SK-N-SH treated with all-trans-retinoic acid at 6 μM for 48 hours (cell line): ENCODE results near the gene PTPN13.

Experiments
- ATAC-seq: fragments of 200-7000 bp; cut with Tn5 transposase; 3 replicates; pipeline ENCODE4 v1.9.1; 2020; ENCODE audit warnings: mild to moderate bottlenecking, moderate library complexity
- ARNTL ChIP-seq: fragments of 450-650 bp; formaldehyde crosslinking; IDR thresholded peaks from 2 replicates; pipeline ENCODE4 v1.5.0; 2020; ENCODE audit warnings: low read depth, mild to moderate bottlenecking, moderate library complexity, borderline replicate concordance
- BACH2 ChIP-seq: fragments of 250-450 bp; sonication (Bioruptor Pico); IDR thresholded peaks from 2 replicates; pipeline ENCODE4 v1.9.0; 2021; ENCODE audit warnings: mild to moderate bottlenecking, borderline replicate concordance
- CSDC2 ChIP-seq: fragments of 250-450 bp; sonication (Bioruptor Pico); IDR thresholded peaks from 2 replicates; pipeline ENCODE4 v1.5.0; 2020; ENCODE audit warnings: mild to moderate bottlenecking, moderate library complexity
- ESRRG ChIP-seq: fragments of 250-450 bp; sonication (Bioruptor Pico); IDR thresholded peaks from 2 replicates; pipeline ENCODE4 v1.6.1; 2021; ENCODE audit warnings: mild to moderate bottlenecking
- ISL1 ChIP-seq: fragments of 250-450 bp; sonication (Bioruptor Pico); IDR thresholded peaks from 2 replicates; pipeline ENCODE4 v2.1.2; 2022; ENCODE audit warnings: mild to moderate bottlenecking, moderate library complexity
- OSR1 ChIP-seq: fragments of 250-450 bp; sonication (Bioruptor Pico); IDR thresholded peaks from 2 replicates; pipeline ENCODE4 v1.8.0; 2022; ENCODE audit warnings: moderate library complexity, mild to moderate bottlenecking, inconsistent platforms
- PPARA ChIP-seq: fragments of 250-450 bp; sonication (Bioruptor Pico); IDR thresholded peaks from 2 replicates; pipeline ENCODE4 v1.5.0; 2020; ENCODE audit warnings: mild to moderate bottlenecking, borderline replicate concordance
- TCF4 ChIP-seq: fragments of 250-450 bp; sonication (Bioruptor Pico); IDR thresholded peaks from 2 replicates; pipeline ENCODE4 v1.8.0; 2021; ENCODE audit warnings: mild to moderate bottlenecking, moderate library complexity, borderline replicate concordance
- TOX ChIP-seq: fragments of 250-450 bp; sonication (Bioruptor Pico); IDR thresholded peaks from 2 replicates; pipeline ENCODE4 v1.8.0; 2021; ENCODE audit warnings: mild to moderate bottlenecking, moderate library complexity, borderline replicate concordance
- ZC3H10 ChIP-seq: fragments of 250-450 bp; sonication (Bioruptor Pico); IDR thresholded peaks from 2 replicates; pipeline ENCODE4 v1.5.1; 2021; ENCODE audit warnings: mild to moderate bottlenecking, moderate library complexity
- ZFP3 ChIP-seq: fragments of 250-450 bp; sonication (Bioruptor Pico); IDR thresholded peaks from 2 replicates; pipeline ENCODE4 v1.5.0; 2020; ENCODE audit warnings: mild to moderate bottlenecking, moderate library complexity
- ZFP30 ChIP-seq: fragments of 450-650 bp; formaldehyde crosslinking; IDR thresholded peaks from 2 replicates; pipeline ENCODE4 v1.5.0; 2022; ENCODE audit warnings: mild to moderate bottlenecking, moderate library complexity
- ZNF565 ChIP-seq: fragments of 450-650 bp; formaldehyde crosslinking; conservative IDR thresholded peaks from 2 replicates; pipeline ENCODE4 v1.5.0; 2020; ENCODE audit warnings: low read depth, mild to moderate bottlenecking, moderate library complexity
- ZNF70 ChIP-seq: fragments of 450-650 bp; formaldehyde crosslinking; IDR thresholded peaks from 2 replicates; pipeline ENCODE4 v1.5.0; 2020; ENCODE audit warnings: mild to moderate bottlenecking, moderate library complexity
- ZNF8 ChIP-seq: fragments of 450-650 bp; formaldehyde crosslinking; IDR thresholded peaks from 2 replicates; pipeline ENCODE4 v1.5.0; 2020; ENCODE audit warnings: mild to moderate bottlenecking, moderate library complexity
- TF ChIP-seq, protein P1 (sequence below): fragments of 250-450 bp; sonication (Bioruptor Pico); IDR thresholded peaks from 2 replicates; pipeline ENCODE4 v1.8.0; 2020; ENCODE audit warnings: mild to moderate bottlenecking, moderate library complexity, borderline replicate concordance
- TF ChIP-seq, protein P2 (sequence below): fragments of 250-450 bp; sonication (Bioruptor Pico); IDR thresholded peaks from 2 replicates; pipeline ENCODE4 v1.8.0; 2021; ENCODE audit warnings: low read depth, mild to moderate bottlenecking, moderate library complexity, borderline replicate concordance
- TF ChIP-seq, protein P3 (sequence below): fragments of 250-450 bp; sonication (Bioruptor Pico); IDR thresholded peaks from 2 replicates; pipeline ENCODE4 v1.5.1; 2020; ENCODE audit warnings: low read depth, mild to moderate bottlenecking, moderate library complexity
- TF ChIP-seq, protein P4 (sequence below): fragments of 250-450 bp; sonication (Bioruptor Pico); IDR thresholded peaks from 2 replicates; pipeline ENCODE4 v1.5.1; 2021; ENCODE audit warnings: mild to moderate bottlenecking, moderate library complexity

Gene PTPN13

DNA sequence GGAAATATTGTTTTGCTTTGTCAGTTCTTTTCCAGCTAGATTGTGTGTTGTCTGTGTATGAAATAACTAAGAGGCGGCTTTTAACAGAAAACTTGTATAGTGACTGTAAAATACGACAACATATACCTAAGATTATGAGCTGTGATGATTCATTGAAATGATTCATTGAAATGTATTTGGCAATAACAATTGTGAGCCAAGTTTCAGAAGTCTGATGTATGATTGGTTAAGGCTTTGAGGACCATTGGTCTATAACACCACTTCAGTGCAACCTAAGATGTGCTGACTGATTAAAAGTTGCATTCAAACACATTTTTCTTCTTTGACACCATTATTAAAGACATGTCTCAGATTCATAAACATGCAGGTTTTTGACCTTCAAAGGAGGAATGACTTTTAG is 76.6 kb downstream of the PTPN13 start:
- no peak for ATAC-seq
- TF ChIP-seq ZC3H10 (CRISPR knock-in tag) (no peak), PPARA (CRISPR knock-in tag) (no peak), ZNF8 (CRISPR knock-in tag) (no peak), ZFP3 (no peak), ZFP30 (no peak), BACH2 (CRISPR knock-in tag) (no peak), CSDC2 (CRISPR knock-in tag) (no peak), ZNF565 (CRISPR knock-in tag) (no peak), ESRRG (CRISPR knock-in tag) (no peak)
- TF ChIP-seq, protein P1, sequence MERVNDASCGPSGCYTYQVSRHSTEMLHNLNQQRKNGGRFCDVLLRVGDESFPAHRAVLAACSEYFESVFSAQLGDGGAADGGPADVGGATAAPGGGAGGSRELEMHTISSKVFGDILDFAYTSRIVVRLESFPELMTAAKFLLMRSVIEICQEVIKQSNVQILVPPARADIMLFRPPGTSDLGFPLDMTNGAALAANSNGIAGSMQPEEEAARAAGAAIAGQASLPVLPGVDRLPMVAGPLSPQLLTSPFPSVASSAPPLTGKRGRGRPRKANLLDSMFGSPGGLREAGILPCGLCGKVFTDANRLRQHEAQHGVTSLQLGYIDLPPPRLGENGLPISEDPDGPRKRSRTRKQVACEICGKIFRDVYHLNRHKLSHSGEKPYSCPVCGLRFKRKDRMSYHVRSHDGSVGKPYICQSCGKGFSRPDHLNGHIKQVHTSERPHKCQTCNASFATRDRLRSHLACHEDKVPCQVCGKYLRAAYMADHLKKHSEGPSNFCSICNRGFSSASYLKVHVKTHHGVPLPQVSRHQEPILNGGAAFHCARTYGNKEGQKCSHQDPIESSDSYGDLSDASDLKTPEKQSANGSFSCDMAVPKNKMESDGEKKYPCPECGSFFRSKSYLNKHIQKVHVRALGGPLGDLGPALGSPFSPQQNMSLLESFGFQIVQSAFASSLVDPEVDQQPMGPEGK (CRISPR knock-in tag) = no peak
- TF ChIP-seq, protein P2, sequence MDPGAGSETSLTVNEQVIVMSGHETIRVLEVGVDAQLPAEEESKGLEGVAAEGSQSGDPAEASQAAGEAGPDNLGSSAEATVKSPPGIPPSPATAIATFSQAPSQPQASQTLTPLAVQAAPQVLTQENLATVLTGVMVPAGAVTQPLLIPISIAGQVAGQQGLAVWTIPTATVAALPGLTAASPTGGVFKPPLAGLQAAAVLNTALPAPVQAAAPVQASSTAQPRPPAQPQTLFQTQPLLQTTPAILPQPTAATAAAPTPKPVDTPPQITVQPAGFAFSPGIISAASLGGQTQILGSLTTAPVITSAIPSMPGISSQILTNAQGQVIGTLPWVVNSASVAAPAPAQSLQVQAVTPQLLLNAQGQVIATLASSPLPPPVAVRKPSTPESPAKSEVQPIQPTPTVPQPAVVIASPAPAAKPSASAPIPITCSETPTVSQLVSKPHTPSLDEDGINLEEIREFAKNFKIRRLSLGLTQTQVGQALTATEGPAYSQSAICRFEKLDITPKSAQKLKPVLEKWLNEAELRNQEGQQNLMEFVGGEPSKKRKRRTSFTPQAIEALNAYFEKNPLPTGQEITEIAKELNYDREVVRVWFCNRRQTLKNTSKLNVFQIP (CRISPR knock-in tag) = no peak
- TF ChIP-seq, protein P3, sequence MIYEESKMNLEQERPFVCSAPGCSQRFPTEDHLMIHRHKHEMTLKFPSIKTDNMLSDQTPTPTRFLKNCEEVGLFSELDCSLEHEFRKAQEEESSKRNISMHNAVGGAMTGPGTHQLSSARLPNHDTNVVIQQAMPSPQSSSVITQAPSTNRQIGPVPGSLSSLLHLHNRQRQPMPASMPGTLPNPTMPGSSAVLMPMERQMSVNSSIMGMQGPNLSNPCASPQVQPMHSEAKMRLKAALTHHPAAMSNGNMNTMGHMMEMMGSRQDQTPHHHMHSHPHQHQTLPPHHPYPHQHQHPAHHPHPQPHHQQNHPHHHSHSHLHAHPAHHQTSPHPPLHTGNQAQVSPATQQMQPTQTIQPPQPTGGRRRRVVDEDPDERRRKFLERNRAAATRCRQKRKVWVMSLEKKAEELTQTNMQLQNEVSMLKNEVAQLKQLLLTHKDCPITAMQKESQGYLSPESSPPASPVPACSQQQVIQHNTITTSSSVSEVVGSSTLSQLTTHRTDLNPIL (CRISPR knock-in tag) = no peak
- TF ChIP-seq, protein P4, sequence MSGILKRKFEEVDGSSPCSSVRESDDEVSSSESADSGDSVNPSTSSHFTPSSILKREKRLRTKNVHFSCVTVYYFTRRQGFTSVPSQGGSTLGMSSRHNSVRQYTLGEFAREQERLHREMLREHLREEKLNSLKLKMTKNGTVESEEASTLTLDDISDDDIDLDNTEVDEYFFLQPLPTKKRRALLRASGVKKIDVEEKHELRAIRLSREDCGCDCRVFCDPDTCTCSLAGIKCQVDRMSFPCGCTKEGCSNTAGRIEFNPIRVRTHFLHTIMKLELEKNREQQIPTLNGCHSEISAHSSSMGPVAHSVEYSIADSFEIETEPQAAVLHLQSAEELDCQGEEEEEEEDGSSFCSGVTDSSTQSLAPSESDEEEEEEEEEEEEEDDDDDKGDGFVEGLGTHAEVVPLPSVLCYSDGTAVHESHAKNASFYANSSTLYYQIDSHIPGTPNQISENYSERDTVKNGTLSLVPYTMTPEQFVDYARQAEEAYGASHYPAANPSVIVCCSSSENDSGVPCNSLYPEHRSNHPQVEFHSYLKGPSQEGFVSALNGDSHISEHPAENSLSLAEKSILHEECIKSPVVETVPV (CRISPR knock-in tag) = no peak

DNA sequence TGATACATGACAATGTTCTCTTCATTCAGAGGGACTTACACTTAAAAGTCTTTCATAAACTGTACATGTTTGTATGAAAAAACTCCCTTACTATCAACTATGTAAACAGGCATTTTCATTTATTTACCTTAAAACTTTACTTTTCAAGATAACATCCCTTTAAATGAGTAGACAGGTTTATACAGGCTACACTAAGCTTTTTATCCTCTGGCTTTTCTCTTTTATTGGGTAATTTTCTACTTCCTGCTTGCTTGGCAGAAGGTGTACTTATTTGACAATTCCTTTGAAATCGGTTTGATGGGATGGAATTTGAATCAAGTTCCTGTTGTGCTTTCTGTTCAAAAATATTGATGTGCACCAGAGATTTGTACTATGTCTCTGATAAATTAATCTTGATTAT is 81.4 kb downstream of the PTPN13 start:
- no peak for ATAC-seq
- TF ChIP-seq ISL1 (CRISPR knock-in tag) = no peak
- no peak for TF ChIP-seq ZNF70 (CRISPR knock-in tag)
- TF ChIP-seq TCF4 (CRISPR knock-in tag) = no peak

DNA sequence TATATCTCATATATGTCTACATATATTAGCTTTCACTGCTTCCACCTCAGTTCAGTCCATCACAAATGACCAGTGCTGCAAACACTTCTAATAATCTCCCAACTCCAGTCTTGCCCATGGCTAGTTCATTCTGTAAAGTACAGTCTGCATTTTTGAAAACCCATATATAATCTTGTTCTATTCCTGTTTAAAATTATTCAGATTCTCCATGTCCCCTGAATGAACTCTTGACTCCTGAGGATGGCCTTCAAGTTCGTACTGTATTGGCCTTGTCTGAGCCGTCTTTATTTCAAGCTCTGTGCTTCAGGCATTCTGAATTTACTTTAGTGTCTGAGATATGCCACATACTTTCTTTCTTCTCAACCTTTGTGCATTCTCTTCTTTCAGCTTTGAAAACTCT is 84.7 kb downstream of the PTPN13 start:
- no peak for ATAC-seq
- TF ChIP-seq OSR1 (CRISPR knock-in tag) (no peak), ZNF70 (CRISPR knock-in tag) (no peak), ZNF565 (CRISPR knock-in tag) (no peak), TCF4 (CRISPR knock-in tag) (no peak), ZC3H10 (CRISPR knock-in tag) (no peak), ISL1 (CRISPR knock-in tag) (no peak), TOX (no peak), ARNTL (no peak), PPARA (CRISPR knock-in tag) (no peak), ESRRG (CRISPR knock-in tag) (no peak)
- TF ChIP-seq, protein P4 (CRISPR knock-in tag) = no peak
- TF ChIP-seq, protein P2 (CRISPR knock-in tag) = no peak
- TF ChIP-seq, protein P1 (CRISPR knock-in tag) = no peak
- TF ChIP-seq, protein P3 (CRISPR knock-in tag) = no peak
